A172 (cell line): ENCODE measurements around the gene SPIRE1. TPM values are rescaled to one million over a fixed set of nuclear protein-coding genes. Genes with fewer than 3 reads are reported as not detected.
A peak's percentile ranks its signal among the peaks of the same experiment; 100 is the strongest.
"Not testable (repeated sequence)": the region's sequence is repeated elsewhere in the genome, so short reads cannot be mapped to it uniquely, and the experiment has no call there.

Experiments used
- DNase-seq: peaks from one replicate; pipeline ENCODE4 v3.0.0-alpha.2; 2015; ENCODE audit warnings: low spot score
- total RNA-seq: library from RNA; depleted of rRNA; stranded (reverse); fragments of >200 nt; shearing (Covaris generic); gene quantifications from 2 replicates; pipeline ENCODE4 v1.2.3, GENCODE V29; 2014

SPIRE1 gene
- total RNA-seq, 1 experiment from 2014 or later: 33.9 TPM

DNA sequence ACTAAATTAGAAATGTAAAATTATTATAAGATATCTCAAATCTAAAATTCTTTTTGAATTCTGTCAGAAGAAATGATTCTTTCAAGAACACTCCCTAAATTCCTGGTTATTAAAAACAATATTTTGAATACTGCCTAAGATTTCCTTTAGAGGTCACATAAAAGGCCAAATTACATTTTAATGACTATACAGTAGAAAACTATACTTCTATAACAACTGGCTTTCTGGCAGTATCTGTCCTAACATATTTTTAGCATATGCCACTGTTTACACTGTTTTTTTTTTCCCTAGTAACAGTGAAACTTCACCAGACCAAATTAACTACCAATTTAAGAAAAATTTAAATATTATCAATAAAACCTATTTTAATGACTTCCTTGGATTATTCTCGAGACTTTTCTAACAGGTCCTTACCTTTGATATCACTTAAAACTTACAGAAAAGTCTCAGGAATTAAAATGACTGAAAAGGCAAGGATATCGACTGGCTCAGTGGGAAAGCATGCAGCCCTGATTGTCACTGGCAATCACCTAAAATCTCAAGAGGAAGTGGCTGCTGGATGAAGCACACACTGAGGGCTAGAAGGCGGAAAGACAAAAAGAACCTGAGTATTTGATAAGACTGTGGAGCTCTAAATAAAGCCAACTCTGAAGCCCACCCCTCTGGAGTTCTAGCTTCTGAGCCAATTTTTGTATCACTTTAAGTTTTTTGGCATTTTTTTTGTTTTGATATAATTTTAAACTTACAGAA, 59.6 kb downstream of the SPIRE1 start:
- peak; percentile 49 for DNase-seq

DNA sequence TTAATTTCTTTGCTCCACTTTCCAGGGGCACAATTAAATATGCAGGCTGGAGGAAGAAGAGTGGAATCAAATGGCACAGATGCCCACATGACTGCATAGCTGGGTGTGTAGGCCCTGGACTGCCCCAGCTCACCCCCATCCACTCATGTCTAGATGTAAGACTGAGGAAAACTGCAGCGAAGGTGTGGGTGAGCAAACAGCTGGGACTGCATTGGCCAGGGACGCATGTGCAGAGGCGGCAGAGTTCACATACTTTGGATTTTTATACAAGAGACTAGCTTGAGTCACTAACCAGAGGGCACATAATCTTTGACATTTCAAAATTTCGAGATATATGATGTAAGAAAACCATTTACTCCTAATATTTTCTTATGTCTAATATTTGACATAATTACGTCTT, 60.1 kb downstream of the SPIRE1 start:
- DNase-seq: peak; percentile 85

DNA sequence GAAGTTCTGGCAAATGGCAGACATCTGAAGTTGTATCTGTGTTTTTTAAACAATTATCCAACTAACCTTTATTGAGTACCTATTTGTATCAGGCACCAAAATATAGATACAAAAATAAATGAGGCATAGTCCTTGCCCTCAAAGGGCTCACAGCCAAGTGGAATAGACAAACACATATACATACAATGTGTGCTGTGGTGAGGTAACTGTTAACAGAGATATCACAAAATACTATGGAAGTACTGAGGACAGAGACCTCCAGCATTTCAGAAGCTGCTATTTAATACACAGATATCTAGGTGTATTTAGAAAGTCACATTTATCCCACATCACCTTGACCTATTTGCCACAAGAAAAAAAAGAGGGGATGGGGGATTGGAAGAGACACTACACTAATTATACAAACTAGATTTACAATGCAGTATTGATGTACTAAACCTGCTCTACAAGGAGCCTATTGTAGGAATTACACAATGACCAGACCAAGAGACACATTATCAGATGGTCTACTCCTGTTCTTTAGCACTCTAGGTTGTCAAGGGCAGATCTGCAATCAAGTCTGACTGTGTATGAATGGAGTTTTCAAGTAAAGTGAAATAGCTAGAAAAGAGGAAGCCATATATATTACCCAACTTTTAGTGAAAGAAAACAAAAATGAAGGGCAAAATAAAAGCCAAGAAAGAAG, 62.2 kb downstream of the SPIRE1 start:
- DNase-seq: no peak

DNA sequence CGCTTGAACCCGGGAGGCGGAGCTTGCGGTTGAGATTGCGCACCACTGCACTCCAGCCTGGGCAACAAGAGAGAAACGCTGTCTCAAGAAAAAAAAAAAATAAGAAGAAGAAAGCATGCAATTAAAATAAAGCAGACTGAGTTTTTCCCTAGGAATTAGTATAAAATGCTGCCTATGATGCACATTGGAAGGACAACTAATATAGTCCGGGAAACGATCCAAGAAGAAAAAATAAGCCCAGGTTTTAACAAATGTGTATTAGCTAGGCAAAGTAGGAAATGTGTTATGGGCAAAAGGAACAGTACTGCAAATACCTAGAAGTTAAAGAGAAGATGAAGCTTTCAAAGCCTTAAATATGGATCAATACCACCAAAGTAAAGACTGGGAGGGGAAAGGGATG, 64.0 kb downstream of the SPIRE1 start:
- DNase-seq: no peak

DNA sequence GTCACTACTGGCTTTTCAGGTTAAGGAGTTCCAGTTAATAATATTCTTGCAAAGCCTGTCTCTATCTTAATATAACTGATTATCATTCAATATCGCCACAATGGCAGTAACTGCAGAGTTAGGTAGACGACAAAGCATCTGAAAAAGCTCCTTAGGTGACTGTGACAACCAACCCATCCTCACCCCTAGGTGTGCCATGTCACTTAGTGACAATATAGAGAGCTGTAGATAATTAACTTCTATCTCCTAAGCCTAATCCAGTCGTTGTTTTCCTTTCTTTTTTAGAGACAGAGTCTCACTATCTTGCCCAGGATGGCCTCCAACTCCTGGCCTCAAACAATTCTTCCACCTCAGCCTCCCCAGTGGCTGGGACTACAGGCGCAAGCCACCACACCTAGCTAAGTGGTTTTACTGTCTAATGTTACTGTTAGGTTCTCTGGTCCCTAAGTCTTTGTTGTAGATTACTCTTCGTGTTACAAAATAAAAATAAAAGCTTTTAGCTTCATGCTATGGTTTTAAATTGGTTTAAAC, 65.2 kb downstream of the SPIRE1 start:
- no peak for DNase-seq

DNA sequence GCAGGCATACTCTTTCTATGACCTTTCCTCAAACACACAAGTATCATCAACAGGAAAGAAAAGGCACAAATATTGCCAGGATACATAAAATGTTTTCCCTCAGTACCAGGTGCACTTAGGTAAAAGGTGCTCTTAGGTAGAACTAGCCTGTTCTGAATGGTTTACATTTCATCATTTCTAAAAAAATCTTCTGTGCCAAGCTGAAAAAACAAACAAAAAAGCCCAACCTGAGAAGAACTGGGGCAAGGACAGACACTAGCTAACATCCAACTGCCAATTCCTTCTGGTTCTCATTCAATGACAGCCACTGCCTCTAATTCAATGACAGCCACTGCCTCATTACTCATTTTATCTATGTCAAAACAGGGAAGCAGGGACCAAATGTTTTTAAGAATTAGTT, 68.5 kb downstream of the SPIRE1 start:
- DNase-seq: no peak

DNA sequence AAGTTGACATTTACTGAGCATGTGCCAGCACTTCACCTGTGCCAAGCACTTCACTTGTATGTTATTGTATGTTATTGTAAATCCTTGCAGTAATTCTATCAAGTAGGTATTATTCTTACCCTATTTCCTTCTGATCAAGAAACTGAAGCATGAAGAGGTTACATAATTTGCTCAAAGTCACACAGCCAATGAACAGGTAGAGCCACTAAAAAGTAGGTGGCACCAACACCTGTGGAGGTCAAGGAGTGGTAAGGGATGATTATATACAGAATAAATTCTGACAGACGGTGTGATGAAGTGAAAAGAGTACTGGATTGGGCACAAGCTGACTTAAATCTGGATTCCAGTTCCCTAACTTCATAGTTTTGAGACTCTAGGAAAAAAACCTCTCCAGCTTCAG, 71.0 kb downstream of the SPIRE1 start:
- no peak for DNase-seq

DNA sequence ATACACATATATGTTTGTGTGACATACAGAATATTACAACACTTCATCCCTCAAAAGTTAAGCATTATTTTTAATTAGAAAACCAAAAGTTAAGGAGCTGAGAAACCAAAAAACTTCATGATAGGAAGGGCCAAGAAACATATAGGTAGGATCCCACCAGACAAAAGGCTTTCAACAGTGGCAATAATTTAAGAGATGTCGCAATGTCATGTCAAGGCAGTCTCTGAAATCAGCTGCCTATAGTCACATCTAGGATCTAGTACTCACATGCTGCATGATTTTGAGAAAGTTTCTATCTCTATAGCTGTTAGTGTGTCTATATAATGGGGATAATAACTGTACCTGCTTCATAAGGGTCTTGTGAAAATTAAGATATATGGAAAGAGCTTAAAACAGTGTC, 72.7 kb downstream of the SPIRE1 start:
- DNase-seq: no peak

DNA sequence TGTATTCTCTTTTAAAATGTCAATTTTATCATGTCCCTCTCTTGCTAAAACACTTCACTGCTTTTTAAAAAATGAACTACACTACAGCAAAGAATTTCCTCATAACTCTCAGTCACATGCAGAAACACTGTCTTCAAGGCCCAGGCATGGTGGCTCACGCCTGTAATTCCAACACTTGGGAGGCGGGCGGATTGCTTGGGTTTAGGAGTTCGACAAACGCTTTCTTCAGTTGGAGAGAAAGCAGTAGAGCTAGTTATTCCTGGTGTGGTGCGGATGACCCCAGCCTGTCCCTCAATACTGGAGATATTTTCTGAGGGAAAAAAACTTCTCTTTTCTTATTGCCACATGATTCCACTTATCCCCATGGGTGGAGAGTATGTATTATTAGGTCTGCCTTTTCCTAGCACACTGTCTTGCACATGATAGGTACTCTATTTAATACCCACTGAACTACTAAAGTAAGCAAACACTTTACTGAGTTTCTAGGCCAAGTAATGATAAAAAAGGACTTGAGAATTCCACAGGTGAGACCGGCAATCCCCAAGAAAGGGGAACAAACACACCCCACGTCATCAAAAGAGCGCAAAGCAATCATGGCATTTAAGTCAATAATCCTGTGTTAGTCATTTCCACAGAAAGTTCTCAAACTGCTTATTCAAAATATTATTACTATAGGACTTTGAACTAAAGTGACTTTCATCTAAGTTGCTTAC, 77.1 kb downstream of the SPIRE1 start:
- no peak for DNase-seq

DNA sequence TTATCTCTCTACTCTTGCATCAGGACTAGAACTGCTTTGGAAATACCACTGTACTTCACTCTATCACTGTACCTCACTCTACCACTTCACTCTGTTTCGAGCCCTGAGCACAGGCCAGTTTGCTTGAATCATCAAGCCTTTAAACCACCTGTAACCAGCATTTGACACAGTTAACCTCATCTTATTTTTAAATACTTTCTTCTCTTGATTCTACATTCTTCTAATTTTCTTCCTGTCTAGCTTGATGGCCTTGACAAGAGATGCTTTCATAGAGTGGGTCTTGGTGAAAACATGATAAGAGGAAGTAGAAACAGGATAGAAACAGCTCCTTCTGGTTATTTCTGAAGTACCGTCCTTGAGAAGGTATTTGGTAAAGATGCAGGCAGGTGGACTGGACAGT, 78.1 kb downstream of the SPIRE1 start:
- no peak for DNase-seq

DNA sequence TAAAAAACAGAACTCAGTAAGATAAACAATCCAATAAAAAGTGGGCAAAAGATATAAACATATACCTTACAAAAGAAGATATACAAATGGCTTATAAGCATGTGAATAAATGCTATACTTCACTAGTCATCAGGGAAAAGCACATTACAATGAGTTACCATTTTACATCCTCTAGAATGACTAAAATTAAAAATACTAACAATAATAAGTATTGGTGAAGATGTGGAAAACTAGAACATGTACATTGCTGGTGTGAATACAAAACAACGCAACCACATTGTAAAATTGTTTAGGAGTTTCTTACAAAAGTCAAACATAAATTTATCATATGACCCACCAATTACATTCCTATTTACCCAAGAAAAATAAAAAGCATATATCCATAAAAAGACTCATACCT, 80.1 kb downstream of the SPIRE1 start:
- DNase-seq: no peak

DNA sequence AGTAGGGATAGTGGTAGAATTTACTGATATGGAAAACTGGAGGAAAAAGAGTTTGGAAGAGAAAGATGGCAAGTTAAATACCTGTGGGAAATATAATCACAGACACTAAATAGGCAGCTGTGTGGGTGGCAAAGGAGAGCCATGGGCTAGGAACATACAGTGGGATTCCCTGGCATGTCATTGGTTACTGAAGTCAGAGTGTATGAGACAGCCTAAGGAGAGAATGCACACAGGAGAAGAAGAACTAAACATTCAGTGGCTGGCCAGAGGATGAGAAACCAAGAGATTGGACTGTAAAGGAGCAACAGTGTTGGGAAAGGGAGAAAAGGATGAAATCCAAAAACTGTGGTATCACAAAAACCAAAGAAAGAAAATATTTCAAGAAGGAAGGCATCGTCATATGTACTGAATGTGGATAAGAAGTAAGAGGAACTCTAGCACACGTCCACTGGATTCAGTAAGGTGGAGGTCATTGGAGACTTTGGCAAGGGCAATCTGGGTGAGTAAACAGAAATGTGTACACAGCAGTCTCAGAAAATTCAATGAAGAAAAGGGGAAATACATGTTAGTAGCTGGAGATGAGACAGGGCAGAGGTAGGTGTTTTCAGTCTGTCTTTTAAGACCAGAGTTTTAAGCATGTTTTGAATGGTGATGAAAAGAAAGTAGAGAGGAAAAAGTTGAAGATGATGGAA, 83.3 kb downstream of the SPIRE1 start:
- no peak for DNase-seq

DNA sequence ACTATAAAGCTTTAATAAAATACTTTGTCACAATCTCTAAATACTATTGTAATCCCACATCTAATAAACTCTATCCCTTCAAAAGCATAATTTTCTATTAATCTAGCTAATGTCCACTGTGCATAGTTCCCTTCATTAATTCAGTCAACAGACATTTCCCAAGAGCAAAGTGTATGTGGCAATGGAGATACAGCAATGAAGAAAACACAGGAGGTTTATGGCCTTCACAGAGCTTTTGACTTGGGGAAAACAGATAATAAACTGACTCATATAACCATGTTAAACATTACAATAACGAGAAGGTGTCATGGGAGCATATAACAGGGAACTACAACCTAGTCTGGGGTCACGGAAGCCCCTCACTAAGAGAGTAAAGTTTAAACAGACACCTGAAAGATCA, 86.3 kb downstream of the SPIRE1 start:
- DNase-seq: no peak

DNA sequence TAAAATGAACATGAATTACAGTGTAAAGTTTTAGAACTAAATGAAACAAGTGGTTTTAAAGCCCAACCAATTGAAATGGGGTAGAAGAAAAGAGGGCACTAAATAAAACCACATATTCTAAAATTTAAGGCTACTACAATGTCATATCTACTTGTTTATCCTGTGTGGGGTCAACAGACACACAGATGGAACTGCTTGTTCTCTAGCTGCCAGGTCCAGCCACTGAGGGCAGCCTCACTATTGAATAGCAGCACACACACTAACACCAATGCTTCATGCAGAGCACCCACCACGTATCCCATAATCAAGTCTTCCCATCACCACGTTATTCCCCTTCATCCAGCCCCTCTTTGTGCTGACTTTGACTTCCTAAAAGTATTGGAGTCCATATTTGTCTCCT, 88.1 kb downstream of the SPIRE1 start:
- DNase-seq: no peak

DNA sequence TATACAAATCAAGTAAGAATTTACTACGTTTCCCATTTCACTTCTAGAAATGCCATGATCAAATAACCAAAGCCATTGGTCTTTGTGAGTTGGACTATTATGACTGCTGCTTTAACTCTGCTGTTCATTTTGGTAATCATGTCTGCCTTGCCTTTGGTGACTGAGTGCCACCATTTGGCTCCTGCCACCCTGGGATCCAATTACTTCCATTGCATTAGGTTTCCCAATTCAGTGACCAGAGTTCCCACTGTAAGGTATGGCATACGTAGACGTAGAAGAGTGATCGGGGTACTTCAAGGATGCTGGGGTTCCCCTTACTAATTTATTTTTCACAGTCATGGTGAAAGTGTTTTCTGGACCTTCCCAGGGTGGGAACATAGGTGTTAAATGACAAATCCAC, 90.1 kb downstream of the SPIRE1 start:
- DNase-seq: no peak

DNA sequence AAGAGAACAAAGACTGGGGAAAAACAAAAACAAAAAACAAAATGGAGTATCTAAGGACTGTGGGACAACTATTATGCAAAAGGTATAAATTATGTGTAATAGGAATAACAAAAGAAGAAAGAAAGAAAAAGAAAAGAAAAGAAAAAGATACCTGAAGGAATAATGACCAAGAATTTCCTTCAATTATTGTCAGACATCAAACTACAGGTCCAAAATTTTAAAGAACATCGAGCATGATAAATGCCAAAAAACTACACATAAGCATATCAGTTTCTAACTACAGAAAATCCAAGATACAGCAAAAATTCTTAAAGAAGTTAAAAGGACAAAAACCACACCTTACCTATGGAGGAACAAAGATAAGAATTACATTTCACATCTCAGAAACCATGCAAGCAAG, 93.0 kb downstream of the SPIRE1 start:
- DNase-seq: no peak

DNA sequence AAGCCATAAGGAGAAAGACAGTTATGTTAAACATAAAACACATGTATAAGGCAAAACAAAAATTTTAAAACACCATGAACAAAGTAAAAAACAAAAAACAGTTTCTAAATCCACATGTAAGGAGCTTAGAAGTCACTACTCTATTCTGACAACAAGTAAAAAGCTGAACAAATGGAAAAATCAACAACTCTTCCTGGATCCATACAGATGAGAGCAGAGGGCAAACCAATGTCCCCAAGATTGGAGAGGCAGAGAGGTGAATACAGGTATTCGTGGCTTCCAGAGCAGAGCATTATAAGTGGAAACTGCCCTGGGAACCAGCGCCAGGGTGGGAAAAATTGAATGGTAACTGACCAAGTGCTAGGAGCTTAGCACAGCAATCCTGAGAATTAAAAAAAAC, 93.5 kb downstream of the SPIRE1 start:
- no peak for DNase-seq

DNA sequence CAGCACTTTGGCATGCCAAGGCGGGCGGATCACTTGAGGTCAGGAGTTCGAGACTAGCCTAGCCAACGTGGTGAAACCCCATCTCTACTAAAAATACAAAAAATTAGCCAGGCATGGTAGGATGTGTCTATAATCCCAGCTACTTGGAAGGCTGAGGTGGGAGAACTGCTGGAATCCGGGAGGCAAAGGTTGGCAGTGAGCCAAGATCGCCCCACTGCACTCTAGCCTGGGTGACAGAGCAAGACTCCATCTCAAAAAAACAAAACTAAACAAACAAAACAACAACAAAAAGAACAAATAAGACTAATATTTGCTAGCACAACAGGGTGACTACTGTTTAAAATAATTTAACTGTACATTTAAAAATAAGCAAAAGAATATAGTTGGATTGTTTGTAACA, 97.3 kb downstream of the SPIRE1 start:
- DNase-seq: not testable (repeated sequence)

DNA sequence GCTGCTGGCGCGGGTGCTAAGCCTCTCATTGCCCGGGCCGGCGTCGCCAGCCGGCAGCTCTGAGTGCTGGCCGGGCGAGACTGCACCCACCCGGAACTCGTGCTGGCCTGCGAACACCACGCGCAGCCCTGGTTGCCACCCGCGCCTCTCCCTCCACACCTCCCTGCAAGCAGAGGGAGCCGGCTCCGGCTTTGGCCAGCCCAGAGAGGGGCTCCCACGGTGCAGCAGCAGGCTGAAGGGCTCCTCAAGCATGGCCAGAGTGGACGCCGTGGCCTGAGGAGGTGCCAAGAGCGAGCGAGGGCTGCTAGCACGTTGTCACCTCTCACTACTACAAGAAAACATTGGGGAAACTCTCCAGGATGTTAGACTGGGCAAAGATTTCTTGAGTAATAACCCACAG, 98.6 kb downstream of the SPIRE1 start:
- DNase-seq: no peak

DNA sequence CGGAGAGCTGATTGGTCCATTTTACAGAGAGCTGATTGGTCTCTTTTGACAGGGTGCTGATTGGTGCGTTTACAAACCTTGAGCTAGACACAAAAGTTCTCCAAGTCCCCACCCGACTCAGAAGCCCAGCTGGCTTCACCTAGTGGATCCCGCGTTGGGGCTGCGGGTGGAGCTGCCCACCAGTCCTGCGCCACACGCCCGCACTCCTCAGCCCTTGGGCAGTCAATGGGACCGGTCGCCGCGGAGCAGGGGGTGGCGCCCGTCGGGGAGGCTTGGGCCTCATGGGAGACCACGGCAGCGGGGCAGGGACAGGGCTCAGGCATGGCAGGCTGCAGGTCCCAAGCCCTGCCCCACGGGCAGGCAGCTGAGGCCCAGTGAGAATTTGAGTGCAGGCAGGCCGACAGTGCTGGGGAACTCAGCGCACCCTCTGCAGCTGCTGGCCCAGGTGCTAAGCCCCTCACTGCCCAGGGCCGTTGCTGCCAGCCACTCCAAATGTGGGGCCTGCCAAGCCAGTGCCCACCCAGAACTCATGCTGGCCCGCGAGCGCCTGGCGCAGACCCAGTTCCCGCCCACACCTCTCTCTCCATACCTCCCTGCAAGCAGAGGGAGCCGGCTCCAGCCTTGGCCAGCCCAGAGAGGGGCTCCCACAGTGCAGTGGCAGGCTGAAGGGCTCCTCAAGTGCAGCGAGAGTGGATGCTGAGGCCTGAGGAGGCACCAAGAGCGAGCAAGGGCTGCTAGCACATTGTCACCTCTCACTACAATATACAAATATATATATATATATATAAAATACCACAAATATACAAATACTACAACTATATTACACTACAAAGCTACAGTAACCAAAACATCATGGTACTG, 100.7 kb downstream of the SPIRE1 start:
- DNase-seq: no peak

DNA sequence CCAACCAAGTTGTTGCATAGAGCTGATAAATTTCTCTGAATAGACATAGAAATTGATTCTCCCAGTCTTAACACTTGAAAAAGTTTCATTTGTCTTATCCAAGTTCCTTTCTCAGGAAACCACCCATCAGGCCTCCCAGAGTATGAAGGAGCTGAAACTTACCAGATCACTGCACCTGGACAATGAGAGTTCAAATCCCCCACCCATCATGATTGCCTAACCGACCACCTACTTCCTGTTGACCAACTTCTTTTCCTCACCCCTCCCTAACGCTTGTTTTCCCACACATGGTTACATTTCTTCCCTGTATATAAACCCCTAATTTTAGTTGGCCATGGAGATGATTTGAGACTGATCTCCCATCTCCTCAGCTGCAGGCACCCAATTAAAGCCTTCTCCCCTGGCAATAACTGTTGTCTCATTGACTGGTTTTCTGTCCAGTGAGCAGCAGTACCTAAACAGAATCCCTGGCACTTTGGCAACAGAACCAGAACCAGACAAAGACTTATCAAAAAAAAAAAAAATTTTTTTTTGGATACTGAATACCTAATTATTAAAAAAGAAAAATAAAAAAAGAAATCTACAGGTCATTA, 103.0 kb downstream of the SPIRE1 start:
- DNase-seq: no peak
